Kidney (tissue), 14 donors: ENCODE data around the gene APOB. TPM values are rescaled to one million over a fixed set of nuclear protein-coding genes. Genes with fewer than 3 reads are reported as not detected.

Source experiments
- DNase-seq, 5 donors: peaks; one replicate each; pipeline ENCODE4 v3.0.0-alpha.2; 2013 to 2020
- FAIRE-seq: peaks from 2 replicates; lab custom pipeline; 2012; peaks lifted over from hg19 to GRCh38; lab: Jason Lieb, UNC
- H3K27ac ChIP-seq, 2 donors: one replicate each; pipeline ENCODE4 v1.7.0; 2013; ENCODE audit warnings: low read depth in 2 of 2, low read length in 2 of 2, inconsistent platforms in 1 of 2
- H3K27me3 ChIP-seq: one replicate; pipeline ENCODE4 v1.7.1; 2013; ENCODE audit warnings: low read length, inconsistent platforms; ENCODE audit not compliant: control insufficient read depth, insufficient read depth
- H3K36me3 ChIP-seq, 3 donors: one replicate each; pipeline versions ENCODE4 v1.7.0 to v1.7.1; 2013; ENCODE audit warnings: low read length in 3 of 3, control low read depth in 1 of 3, inconsistent platforms in 1 of 3; ENCODE audit not compliant: insufficient read depth in 3 of 3, control insufficient read depth in 2 of 3
- H3K4me1 ChIP-seq, 3 donors: one replicate each; pipeline versions ENCODE4 v1.7.0 to v1.7.1; 2013; ENCODE audit warnings: low read length in 3 of 3, inconsistent platforms in 1 of 3, low read depth in 1 of 3; ENCODE audit not compliant: control insufficient read depth in 2 of 3, insufficient read depth in 2 of 3
- H3K4me3 ChIP-seq, 3 donors: one replicate each; pipeline versions ENCODE4 v1.7.0 to v1.8.1; 2013; ENCODE audit warnings: low read length in 3 of 3, control low read depth in 1 of 3, inconsistent platforms in 1 of 3
- H3K9ac ChIP-seq, 3 donors: one replicate each; pipeline versions ENCODE4 v1.7.0 to v1.7.1; 2013; ENCODE audit warnings: low read length in 3 of 3, control low read depth in 1 of 3, inconsistent platforms in 1 of 3
- H3K9me3 ChIP-seq, 3 donors: one replicate each; pipeline versions ENCODE4 v1.7.0 to v1.7.1; 2013; ENCODE audit warnings: low read length in 3 of 3, control low read depth in 1 of 3, inconsistent platforms in 1 of 3; ENCODE audit not compliant: control insufficient read depth in 2 of 3, insufficient read depth in 1 of 3
- intact Hi-C: fragments of 100-400 bp; cut with DNase I; formaldehyde crosslinking; loops from one replicate; pipeline ENCODE4 v1.11.1; 2022
- polyA plus RNA-seq: library from polyadenylated mRNA; stranded (reverse); fragments of 350-450 nt; fragmentation: Illumina TruSeq; extraction: RNeasy Lipid Tissue Mini Kit (QIAGEN cat#74804); gene quantifications from one replicate; pipeline ENCODE4 v1.2.3, GENCODE V29; 2014; ENCODE audit warnings: low read depth, low replicate concordance; ENCODE audit not compliant: insufficient read depth
- total RNA-seq: library from RNA; stranded (reverse); fragmentation: NEBNext Ultra II Directional; extraction: Animal tissue kit (Norgen Biotek cat#: 25700); gene quantifications from one replicate; pipeline ENCODE4 v1.2.1, GENCODE V29; 2021
- TF ChIP-seq, protein P1 (sequence below): IDR thresholded peaks from 3 replicates; pipeline ENCODE4 v1.5.1; 2012; ENCODE audit warnings: mild to moderate bottlenecking, moderate library complexity, borderline replicate concordance; ENCODE audit not compliant: insufficient read depth; ENCODE audit errors: extremely low read depth
- donor health status: control.
- donor health status: control.
- donor health status: control.
- donor health status: control.
- donor health status: control.
- donor health status: DM: yes; HTN: yes; CAD: no.
- donor health status: Normal renal cell carcinoma (clear cell type).

APOB gene
- total and polyA plus RNA-seq, 2 donors from 2014 or later: 0.11 to 0.57 TPM

- Histone ChIP-seq H3K27me3 (no peaks in the 10 kb centered on the region), H3K27ac (no peak overlapping the region), H3K36me3 (no peaks in the 10 kb centered on the region), H3K4me3 (no peak overlapping the region), H3K9me3 (no peaks in the 10 kb centered on the region), H3K4me1 (peaks cover 0 to 2% (median 0%) of the 10 kb centered on the region in 3 donors), H3K9ac (no peak overlapping the region)
- FAIRE-seq (no peak), DNase-seq (no peak)
- TF ChIP-seq, protein P1, sequence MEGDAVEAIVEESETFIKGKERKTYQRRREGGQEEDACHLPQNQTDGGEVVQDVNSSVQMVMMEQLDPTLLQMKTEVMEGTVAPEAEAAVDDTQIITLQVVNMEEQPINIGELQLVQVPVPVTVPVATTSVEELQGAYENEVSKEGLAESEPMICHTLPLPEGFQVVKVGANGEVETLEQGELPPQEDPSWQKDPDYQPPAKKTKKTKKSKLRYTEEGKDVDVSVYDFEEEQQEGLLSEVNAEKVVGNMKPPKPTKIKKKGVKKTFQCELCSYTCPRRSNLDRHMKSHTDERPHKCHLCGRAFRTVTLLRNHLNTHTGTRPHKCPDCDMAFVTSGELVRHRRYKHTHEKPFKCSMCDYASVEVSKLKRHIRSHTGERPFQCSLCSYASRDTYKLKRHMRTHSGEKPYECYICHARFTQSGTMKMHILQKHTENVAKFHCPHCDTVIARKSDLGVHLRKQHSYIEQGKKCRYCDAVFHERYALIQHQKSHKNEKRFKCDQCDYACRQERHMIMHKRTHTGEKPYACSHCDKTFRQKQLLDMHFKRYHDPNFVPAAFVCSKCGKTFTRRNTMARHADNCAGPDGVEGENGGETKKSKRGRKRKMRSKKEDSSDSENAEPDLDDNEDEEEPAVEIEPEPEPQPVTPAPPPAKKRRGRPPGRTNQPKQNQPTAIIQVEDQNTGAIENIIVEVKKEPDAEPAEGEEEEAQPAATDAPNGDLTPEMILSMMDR: no peak
- intact Hi-C loops: no loop called here
Observed at GRCh38 chr2:21040468-21041377, 3.1 kb downstream of the APOB start.

DNA sequence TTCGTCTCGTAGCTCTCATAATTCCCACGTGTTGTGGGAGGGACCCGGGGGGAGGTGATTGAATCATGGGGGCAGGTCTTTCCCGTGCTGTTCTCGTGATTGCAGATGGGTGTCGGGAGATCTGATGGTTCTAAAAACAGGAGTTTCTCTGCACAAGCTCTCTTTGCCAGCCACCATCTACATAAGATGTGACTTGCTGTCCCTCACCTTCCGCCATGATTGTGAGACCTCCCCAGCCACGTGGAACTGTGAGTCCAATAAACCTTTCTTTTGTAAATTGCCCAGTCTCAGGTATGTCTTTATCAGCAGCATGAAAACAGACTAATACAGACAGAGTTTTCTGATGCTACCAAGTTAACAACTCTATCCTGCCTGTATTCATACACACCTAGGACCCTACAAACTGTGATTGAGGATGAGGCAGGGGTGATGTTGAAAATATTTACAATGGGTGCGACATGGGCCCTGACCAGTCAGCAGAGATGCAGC, 3.9 kb downstream of the APOB start:
- Histone ChIP-seq H3K9me3 (no peaks in the 10 kb centered on the region), H3K27ac (no peak overlapping the region), H3K36me3 (no peaks in the 10 kb centered on the region), H3K4me3 (no peak overlapping the region), H3K9ac (no peak overlapping the region), H3K27me3 (no peaks in the 10 kb centered on the region), H3K4me1 (peaks cover 0 to 2% (median 0%) of the 10 kb centered on the region in 3 donors)
- intact Hi-C loops: no loop called here
- TF ChIP-seq, protein P1: no peak
- no peak for DNase-seq
- FAIRE-seq: no peak

DNA sequence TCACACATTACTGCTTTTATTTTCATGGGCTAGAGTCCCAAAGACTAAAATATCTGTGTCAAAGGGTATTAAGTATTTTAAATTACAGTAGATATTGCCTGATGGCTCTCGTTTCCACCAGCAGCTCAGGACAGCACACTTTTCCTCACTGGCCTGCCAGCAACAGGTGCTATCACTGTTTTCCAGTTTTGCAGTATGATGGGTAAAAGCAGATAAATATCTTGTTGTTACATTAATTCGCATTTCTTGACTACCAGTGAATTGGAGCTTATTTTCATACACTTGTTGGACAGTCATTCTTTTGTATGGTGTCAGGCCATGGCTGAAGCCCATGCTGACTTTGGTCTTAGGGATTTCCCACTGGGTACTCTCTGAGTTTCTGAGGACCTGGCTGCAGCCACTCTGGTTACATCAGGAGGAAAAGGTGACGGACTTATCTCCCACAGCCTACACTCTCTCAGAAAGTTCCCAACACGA, 4.8 kb downstream of the APOB start:
- H3K4me1 ChIP-seq: peaks cover 0 to 2% (median 0%) of the 10 kb centered on the region in 3 donors
- H3K4me3 ChIP-seq: no peak overlapping the region
- no peak overlapping the region for H3K9ac ChIP-seq
- no peak for DNase-seq
- H3K27me3 ChIP-seq: no peaks in the 10 kb centered on the region
- intact Hi-C loops: no loop called here
- no peaks in the 10 kb centered on the region for H3K9me3 ChIP-seq
- H3K27ac ChIP-seq: no peak overlapping the region
- H3K36me3 ChIP-seq: no peaks in the 10 kb centered on the region
- TF ChIP-seq, protein P1: no peak
- FAIRE-seq: no peak
